Adrenal gland (tissue), 5 donors: ENCODE data around the gene ABCC11.

Experiments used
- POLR2A ChIP-seq, 2 donors: fragments of 450-650 bp; IDR thresholded peaks; one replicate each; pipeline ENCODE4 v1.6.1; 2017; ENCODE audit warnings: antibody characterized with exemption in 2 of 2, mild to moderate bottlenecking in 2 of 2, moderate library complexity in 1 of 2
- TF ChIP-seq, protein P1 (sequence below), 6 experiments: fragments of 450-650 bp in 4 of 6; fragments of 200-600 bp in 2 of 6; sonication (generic) in 1 of 6; IDR thresholded peaks; 1 replicate in 5 of 6; 2 replicates in 1 of 6; pipeline versions ENCODE4 v1.5.1 to v1.8.0; 2016 to 2021; ENCODE audit warnings: antibody characterized with exemption in 6 of 6, mild to moderate bottlenecking in 2 of 6, moderate library complexity in 1 of 6
- donor health status: DM: no; HTN: no; CAD: no.

DNA sequence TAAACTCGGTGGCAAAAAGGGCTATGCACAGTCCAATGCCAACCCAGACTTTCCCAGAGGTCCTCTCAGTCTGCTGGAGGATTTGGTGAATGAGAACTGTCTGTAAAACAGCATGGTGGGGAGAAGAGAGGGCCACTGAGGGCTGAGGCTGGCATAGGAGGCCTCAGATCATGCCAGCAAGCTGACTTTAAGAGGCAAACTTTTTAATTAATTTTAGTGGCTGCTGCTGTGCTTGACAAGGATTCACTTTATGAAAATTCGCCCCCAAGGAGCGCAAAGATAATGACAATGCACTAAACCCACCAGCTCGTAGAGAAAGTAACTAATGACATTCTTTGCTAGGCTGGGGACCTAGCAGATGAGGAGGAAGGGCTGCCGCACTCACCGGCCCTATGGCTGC is 106.5 kb downstream of the ABCC11 start:
- TF ChIP-seq, protein P1, sequence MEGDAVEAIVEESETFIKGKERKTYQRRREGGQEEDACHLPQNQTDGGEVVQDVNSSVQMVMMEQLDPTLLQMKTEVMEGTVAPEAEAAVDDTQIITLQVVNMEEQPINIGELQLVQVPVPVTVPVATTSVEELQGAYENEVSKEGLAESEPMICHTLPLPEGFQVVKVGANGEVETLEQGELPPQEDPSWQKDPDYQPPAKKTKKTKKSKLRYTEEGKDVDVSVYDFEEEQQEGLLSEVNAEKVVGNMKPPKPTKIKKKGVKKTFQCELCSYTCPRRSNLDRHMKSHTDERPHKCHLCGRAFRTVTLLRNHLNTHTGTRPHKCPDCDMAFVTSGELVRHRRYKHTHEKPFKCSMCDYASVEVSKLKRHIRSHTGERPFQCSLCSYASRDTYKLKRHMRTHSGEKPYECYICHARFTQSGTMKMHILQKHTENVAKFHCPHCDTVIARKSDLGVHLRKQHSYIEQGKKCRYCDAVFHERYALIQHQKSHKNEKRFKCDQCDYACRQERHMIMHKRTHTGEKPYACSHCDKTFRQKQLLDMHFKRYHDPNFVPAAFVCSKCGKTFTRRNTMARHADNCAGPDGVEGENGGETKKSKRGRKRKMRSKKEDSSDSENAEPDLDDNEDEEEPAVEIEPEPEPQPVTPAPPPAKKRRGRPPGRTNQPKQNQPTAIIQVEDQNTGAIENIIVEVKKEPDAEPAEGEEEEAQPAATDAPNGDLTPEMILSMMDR (IDR thresholded peaks at IDR 0.05), result no peak
- TF ChIP-seq POLR2A (IDR thresholded peaks at IDR 0.05), result no peak
